Cardiac fibroblast (primary cell): ENCODE data around the gene ME3.

Experiments
- DNase-seq, 2 donors: peaks; one replicate each; pipeline versions ENCODE4 v3.0.0 to v3.0.0-alpha.2; 2010; ENCODE audit warnings: low read depth in 2 of 2
- H3K4me3 ChIP-seq, 2 donors: replicated peaks in 1 of 2; 1 replicate in 1 of 2; 2 replicates in 1 of 2; pipeline ENCODE4 v1.5.1; 2011; ENCODE audit warnings: low read depth in 2 of 2, low read length in 2 of 2, mild to moderate bottlenecking in 2 of 2, moderate library complexity in 1 of 2
- CTCF ChIP-seq: IDR thresholded peaks from one replicate; pipeline ENCODE4 v1.5.1; 2011; ENCODE audit warnings: low read depth, mild to moderate bottlenecking, low read length, inconsistent platforms

ME3 gene

GRCh38 chr11:86578727-86579405, 93.5 kb downstream of the ME3 start:
- no peak for TF ChIP-seq CTCF
- H3K4me3 ChIP-seq = no peak overlapping the region
- no peak for DNase-seq

GRCh38 chr11:86577644-86578636, 94.5 kb downstream of the ME3 start:
- peak; percentile 93 to 97 for DNase-seq

GRCh38 chr11:86576946-86577624, 95.3 kb downstream of the ME3 start:
- H3K4me3 ChIP-seq = no peak overlapping the region

More at GRCh38 chr11:86577644-86578636, 94.5 kb downstream of the ME3 start:
- H3K4me3 ChIP-seq = no peak overlapping the region
- TF ChIP-seq CTCF = no peak

GRCh38 chr11:86575927-86576326, 96.5 kb downstream of the ME3 start:
- no peak for TF ChIP-seq CTCF
- no peak overlapping the region for H3K4me3 ChIP-seq
- no peak for DNase-seq

More at GRCh38 chr11:86576946-86577624, 95.3 kb downstream of the ME3 start:
- no peak for TF ChIP-seq CTCF
- no peak for DNase-seq

GRCh38 chr11:86575208-86575855, 97.1 kb downstream of the ME3 start:
- TF ChIP-seq CTCF = no peak
- no peak overlapping the region for H3K4me3 ChIP-seq
- peak; percentile 48 to 86 for DNase-seq
